GM21367 (cell line): ENCODE results near the gene AUTS2.
"Not testable (repeated sequence)": the region's sequence is repeated elsewhere in the genome, so short reads cannot be mapped to it uniquely, and the experiment has no call there.

Experiments
- ATAC-seq: cut with Tn5 transposase; IDR thresholded peaks from one replicate; pipeline ENCODE4 v1.9.1; 2021; ENCODE audit not compliant: unreplicated experiment

The AUTS2 gene

DNA sequence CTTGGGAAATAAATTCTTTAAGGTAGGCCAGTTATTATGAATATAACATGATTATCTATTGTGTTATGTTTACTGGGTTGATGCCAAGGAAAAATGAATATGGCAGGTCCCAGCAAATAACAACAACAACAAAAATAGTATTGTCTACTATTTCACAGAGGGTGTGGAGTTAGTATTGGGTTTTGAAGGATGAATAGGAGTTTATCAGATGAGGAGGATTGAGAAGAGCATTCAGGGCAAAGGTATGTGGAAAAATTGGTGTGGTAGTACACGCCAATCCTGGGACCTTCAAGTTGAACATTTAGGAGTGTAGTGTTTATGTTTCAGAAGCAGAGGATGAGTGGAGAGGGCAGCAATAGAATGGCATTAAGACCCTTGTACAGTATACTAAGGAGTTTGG is 671.9 kb downstream of the AUTS2 start:
- ATAC-seq = no peak

GRCh38 chr7:70271617-70272081 is 673.4 kb downstream of the AUTS2 start:
- ATAC-seq = no peak

GRCh38 chr7:70275570-70275969 is 677.3 kb downstream of the AUTS2 start:
- not testable (repeated sequence) for ATAC-seq

DNA sequence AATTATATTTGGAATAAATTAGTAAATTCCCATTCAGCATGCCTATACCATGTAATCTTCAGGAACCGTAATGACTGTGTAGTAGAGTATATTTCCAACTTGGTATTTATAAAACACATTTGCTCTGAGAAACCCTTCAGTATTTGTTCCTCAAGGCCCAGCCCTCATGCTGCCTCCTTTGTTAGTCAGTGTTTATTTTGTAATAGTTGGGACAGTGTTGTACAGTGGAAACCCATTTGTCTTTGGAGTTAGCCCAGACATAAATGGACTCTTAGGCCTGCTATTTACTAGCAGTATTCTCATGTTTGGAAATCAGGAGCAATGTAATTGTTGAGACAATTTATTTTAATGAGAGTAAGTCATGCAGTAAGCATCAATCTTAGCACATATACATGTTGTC is 686.9 kb downstream of the AUTS2 start:
- no peak for ATAC-seq

DNA sequence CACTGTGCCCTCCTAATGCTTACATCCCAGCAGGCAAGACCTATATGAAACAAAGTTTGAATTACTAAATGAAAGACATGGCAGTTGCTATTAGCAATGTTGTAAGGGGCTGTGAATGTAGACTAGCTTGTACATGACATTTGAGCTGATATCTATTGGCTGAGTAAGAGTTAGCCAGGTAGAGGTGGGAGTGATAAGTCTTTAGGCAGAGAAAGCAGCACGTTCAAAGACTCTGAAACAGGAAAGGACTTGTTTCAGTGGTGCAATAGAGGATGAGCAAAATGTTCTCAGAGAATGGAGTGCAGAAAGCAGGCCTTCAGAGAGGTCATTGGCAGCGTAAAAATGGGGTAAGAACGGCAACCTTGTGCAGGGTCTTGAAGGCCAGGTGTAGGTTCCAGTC is 687.6 kb downstream of the AUTS2 start:
- ATAC-seq = no peak

- ATAC-seq = no peak
Observed at GRCh38 chr7:70288781-70289456, 690.6 kb downstream of the AUTS2 start.

- ATAC-seq = no peak
Observed at GRCh38 chr7:70292716-70293115, 694.4 kb downstream of the AUTS2 start.

GRCh38 chr7:70294211-70294911 is 696.1 kb downstream of the AUTS2 start:
- ATAC-seq = no peak

GRCh38 chr7:70298780-70299471 is 700.7 kb downstream of the AUTS2 start:
- no peak for ATAC-seq

GRCh38 chr7:70299472-70299807 is 701.2 kb downstream of the AUTS2 start:
- ATAC-seq = no peak

- ATAC-seq = no peak
Observed at GRCh38 chr7:70301673-70302185, 703.5 kb downstream of the AUTS2 start.

- no peak for ATAC-seq
Observed at GRCh38 chr7:70303309-70303708, 705.0 kb downstream of the AUTS2 start.

DNA sequence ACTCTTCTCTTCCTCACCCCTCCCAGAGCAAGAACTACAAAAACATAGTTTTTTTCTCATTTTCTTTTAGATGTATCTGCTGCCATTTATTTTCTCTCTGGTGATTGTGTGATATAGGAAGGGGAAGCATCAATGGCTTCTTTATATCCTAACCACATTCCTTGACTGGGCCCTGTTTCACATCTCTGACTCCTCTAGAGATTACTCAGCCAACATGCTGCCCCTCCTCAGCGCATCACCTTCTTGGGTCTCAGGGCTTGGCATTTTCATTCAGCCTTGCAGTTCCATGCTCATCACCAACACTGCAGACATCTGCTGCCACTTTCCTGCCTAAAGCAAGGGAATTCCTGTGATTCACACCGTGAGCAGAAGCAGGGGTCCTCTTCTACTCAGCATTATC is 705.5 kb downstream of the AUTS2 start:
- ATAC-seq = no peak

GRCh38 chr7:70306173-70306572 is 707.9 kb downstream of the AUTS2 start:
- no peak for ATAC-seq

DNA sequence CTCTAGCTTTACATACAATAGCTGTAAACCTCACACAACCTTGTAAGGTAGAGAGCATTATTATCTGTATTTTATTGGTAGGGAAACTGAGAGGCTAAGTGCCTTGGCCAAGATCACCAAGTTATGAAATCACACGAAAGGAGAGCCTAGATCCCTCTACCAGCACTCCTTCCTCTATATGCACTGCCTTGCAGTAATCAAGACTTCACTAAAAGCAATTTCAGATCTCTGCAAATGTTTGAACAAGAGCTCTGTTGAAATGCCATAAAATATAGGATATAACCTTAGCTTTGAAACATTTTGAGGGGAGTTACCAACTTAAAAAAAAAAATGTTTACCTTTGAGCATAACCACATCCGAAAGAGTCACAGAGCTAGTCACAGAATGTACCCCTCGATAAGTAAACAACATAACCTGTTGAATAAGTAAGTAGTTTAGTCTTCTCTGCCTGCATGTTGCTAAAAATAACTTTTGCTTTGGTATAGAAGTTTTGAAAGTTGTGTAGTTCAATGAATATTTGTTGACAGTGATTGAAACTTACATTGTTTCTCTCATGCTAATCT is 709.4 kb downstream of the AUTS2 start:
- ATAC-seq = no peak

DNA sequence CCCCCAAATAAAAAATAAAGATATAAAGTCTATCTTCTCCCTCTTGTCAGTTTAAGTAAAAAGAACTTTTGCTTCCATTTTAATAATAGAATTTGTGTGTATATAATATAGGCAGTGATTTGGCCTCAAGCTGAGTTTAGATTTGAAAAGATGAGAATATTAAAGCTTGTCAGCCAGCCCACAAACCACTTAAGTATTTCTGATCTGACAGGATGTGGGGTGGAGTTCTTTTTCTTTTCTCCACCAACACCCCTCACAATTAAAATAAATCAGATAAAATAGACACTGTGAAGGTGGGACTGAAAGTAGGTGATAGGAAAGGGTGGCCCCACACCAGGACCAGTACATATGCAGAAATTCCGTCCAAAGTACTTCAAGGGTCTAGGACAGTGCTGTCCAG is 714.1 kb downstream of the AUTS2 start:
- ATAC-seq = no peak

- no peak for ATAC-seq
Observed at GRCh38 chr7:70313271-70313670, 715.0 kb downstream of the AUTS2 start.

GRCh38 chr7:70313687-70314086 is 715.4 kb downstream of the AUTS2 start:
- no peak for ATAC-seq

- ATAC-seq = no peak
Observed at GRCh38 chr7:70314221-70314620, 715.9 kb downstream of the AUTS2 start.

GRCh38 chr7:70316745-70317144 is 718.5 kb downstream of the AUTS2 start:
- no peak for ATAC-seq

- ATAC-seq = no peak
Observed at GRCh38 chr7:70317356-70317755, 719.1 kb downstream of the AUTS2 start.

GRCh38 chr7:70318511-70318910 is 720.2 kb downstream of the AUTS2 start:
- ATAC-seq = no peak
